Measurements from ENCODE around the gene POP5.

Gene POP5

GRCh38 chr12:120562906-120563305 lies 18.3 kb downstream of the POP5 start:
- Histone ChIP-seq H3K9me2 (ENCODE audit: low read depth, low read length) (no peaks in the 10 kb centered on the region), H3K79me2 (ENCODE audit: insufficient read depth, low read length) (no peaks in the 10 kb centered on the region), H3K36me3 (ENCODE audit: insufficient read depth, low read length) (peaks cover 84% of the 10 kb centered on the region), H4K20me1 (ENCODE audit: insufficient read depth, low read length) (no peaks in the 10 kb centered on the region), H2AFZ (ENCODE audit: low read length) (no peak overlapping the region), H3K27ac (ENCODE audit: low read depth, low read length, poor library complexity, severe bottlenecking) (no peak overlapping the region), H3K9ac (ENCODE audit: low read length) (no peak overlapping the region), H3K27me3 (ENCODE audit: insufficient read depth, low read length) (no peaks in the 10 kb centered on the region), H3K9me3 (ENCODE audit: low read length) (no peaks in the 10 kb centered on the region), H3F3A (ENCODE audit: insufficient read depth, low read length) (no peaks in the 10 kb centered on the region), H3K4me2 (ENCODE audit: low read length) (no peak overlapping the region), H3K4me1 (ENCODE audit: insufficient read depth, low read length, severe bottlenecking) (no peaks in the 10 kb centered on the region), H3K4me3 (ENCODE audit: low read depth, low read length, poor library complexity, severe bottlenecking) (no peak overlapping the region)
- no peak for TF ChIP-seq EZH2 (IDR thresholded peaks at IDR 0.05; ENCODE audit: borderline replicate concordance, low read length)
- TF ChIP-seq, protein P1, sequence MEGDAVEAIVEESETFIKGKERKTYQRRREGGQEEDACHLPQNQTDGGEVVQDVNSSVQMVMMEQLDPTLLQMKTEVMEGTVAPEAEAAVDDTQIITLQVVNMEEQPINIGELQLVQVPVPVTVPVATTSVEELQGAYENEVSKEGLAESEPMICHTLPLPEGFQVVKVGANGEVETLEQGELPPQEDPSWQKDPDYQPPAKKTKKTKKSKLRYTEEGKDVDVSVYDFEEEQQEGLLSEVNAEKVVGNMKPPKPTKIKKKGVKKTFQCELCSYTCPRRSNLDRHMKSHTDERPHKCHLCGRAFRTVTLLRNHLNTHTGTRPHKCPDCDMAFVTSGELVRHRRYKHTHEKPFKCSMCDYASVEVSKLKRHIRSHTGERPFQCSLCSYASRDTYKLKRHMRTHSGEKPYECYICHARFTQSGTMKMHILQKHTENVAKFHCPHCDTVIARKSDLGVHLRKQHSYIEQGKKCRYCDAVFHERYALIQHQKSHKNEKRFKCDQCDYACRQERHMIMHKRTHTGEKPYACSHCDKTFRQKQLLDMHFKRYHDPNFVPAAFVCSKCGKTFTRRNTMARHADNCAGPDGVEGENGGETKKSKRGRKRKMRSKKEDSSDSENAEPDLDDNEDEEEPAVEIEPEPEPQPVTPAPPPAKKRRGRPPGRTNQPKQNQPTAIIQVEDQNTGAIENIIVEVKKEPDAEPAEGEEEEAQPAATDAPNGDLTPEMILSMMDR (IDR thresholded peaks at IDR 0.05; ENCODE audit: low read length) = no peak

DNA sequence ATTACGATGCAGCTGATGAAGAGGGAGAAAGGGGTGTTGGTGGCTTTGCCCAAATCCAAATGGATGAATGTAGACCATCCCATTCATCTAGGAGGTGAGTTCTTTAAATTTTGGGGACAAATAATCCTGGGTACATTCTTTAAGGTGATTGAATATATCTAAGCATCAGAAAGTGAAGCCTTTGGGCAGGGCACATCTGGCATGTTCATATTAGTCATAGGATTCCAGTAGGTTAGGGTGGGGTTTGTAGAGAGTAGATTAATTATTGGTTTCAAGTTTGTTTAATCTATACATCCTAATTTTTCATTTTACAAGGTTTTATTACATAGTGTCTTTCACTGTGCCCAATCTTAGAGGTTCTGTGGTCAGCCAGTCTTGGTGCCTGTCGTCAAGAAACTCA lies 23.6 kb downstream of the POP5 start:
- Histone ChIP-seq H3F3A (ENCODE audit: insufficient read depth, low read length) (no peaks in the 10 kb centered on the region), H3K4me2 (ENCODE audit: low read length) (no peak overlapping the region), H3K27me3 (ENCODE audit: insufficient read depth, low read length) (no peaks in the 10 kb centered on the region), H4K20me1 (ENCODE audit: insufficient read depth, low read length) (no peaks in the 10 kb centered on the region), H3K79me2 (ENCODE audit: insufficient read depth, low read length) (no peaks in the 10 kb centered on the region), H3K9ac (ENCODE audit: low read length) (no peak overlapping the region), H3K36me3 (ENCODE audit: insufficient read depth, low read length) (peaks cover 75% of the 10 kb centered on the region), H3K4me1 (ENCODE audit: insufficient read depth, low read length, severe bottlenecking) (no peaks in the 10 kb centered on the region), H3K9me2 (ENCODE audit: low read depth, low read length) (no peaks in the 10 kb centered on the region), H3K9me3 (ENCODE audit: low read length) (no peaks in the 10 kb centered on the region), H3K4me3 (ENCODE audit: low read depth, low read length, poor library complexity, severe bottlenecking) (no peak overlapping the region), H3K27ac (ENCODE audit: low read depth, low read length, poor library complexity, severe bottlenecking) (no peak overlapping the region), H2AFZ (ENCODE audit: low read length) (no peak overlapping the region)
- TF ChIP-seq, protein P1 (IDR thresholded peaks at IDR 0.05; ENCODE audit: low read length) = no peak
- no peak for TF ChIP-seq EZH2 (IDR thresholded peaks at IDR 0.05; ENCODE audit: borderline replicate concordance, low read length)

DNA sequence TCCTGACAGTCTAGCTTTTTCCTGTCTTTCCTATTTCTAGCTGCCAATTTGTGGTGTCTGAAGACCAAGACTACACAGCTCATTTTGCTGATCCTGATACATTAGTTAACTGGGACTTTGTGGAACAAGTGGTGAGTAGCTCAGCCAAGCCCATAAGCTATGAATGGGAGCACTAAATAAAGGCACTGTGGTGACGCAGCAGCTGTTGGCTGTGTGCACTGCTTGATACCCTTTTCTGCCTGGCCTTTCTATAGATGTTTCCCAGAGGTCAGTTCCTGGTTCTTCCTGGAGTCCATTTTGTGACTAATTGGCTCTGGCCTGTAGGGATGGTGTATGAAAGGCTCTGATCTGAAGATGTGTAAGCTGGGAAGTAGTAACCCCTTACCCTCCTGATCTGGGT lies 26.5 kb downstream of the POP5 start:
- Histone ChIP-seq H3F3A (ENCODE audit: insufficient read depth, low read length) (no peaks in the 10 kb centered on the region), H3K4me3 (ENCODE audit: low read depth, low read length, poor library complexity, severe bottlenecking) (no peak overlapping the region), H3K4me2 (ENCODE audit: low read length) (no peak overlapping the region), H4K20me1 (ENCODE audit: insufficient read depth, low read length) (no peaks in the 10 kb centered on the region), H3K9ac (ENCODE audit: low read length) (no peak overlapping the region), H3K79me2 (ENCODE audit: insufficient read depth, low read length) (0 out of 2 replicates have a peak, but pooled peaks cover 5% of the 10 kb centered on the region), H3K27ac (ENCODE audit: low read depth, low read length, poor library complexity, severe bottlenecking) (no peak overlapping the region), H2AFZ (ENCODE audit: low read length) (no peak overlapping the region), H3K27me3 (ENCODE audit: insufficient read depth, low read length) (no peaks in the 10 kb centered on the region), H3K36me3 (ENCODE audit: insufficient read depth, low read length) (peaks cover 70% of the 10 kb centered on the region), H3K9me3 (ENCODE audit: low read length) (no peaks in the 10 kb centered on the region), H3K9me2 (ENCODE audit: low read depth, low read length) (no peaks in the 10 kb centered on the region), H3K4me1 (ENCODE audit: insufficient read depth, low read length, severe bottlenecking) (no peaks in the 10 kb centered on the region)
- no peak for TF ChIP-seq EZH2 (IDR thresholded peaks at IDR 0.05; ENCODE audit: borderline replicate concordance, low read length)
- TF ChIP-seq, protein P1 (IDR thresholded peaks at IDR 0.05; ENCODE audit: low read length) = no peak
